Ascending aorta (tissue), 2 donors: ENCODE measurements around the gene FBLN5. TPM values are rescaled to one million over a fixed set of nuclear protein-coding genes. Genes with fewer than 3 reads are reported as not detected.

ENCODE experiments used
- DNase-seq, 2 donors: peaks; one replicate each; pipeline ENCODE4 v3.0.0-alpha.2; 2019; ENCODE audit warnings: low spot score in 2 of 2
- H3K27ac ChIP-seq, 2 donors: fragments of 200-600 bp; sonication (generic); one replicate each; pipeline ENCODE4 v1.5.1; 2016 to 2017; ENCODE audit warnings: mild to moderate bottlenecking in 1 of 2
- H3K27me3 ChIP-seq: fragments of 200-600 bp; sonication (generic); one replicate; pipeline ENCODE4 v1.5.1; 2017
- H3K36me3 ChIP-seq, 2 donors: fragments of 200-600 bp; sonication (generic); one replicate each; pipeline ENCODE4 v1.5.1; 2016
- H3K4me1 ChIP-seq, 2 donors: fragments of 200-600 bp; sonication (generic); one replicate each; pipeline ENCODE4 v1.5.1; 2016 to 2017; ENCODE audit warnings: mild to moderate bottlenecking in 1 of 2
- H3K4me3 ChIP-seq, 2 donors: fragments of 200-600 bp; sonication (generic); one replicate each; pipeline ENCODE4 v1.5.1; 2016 to 2017; ENCODE audit warnings: mild to moderate bottlenecking in 1 of 2
- H3K9me3 ChIP-seq, 2 donors: fragments of 200-600 bp; sonication (generic); one replicate each; pipeline ENCODE4 v1.5.1; 2016
- intact Hi-C: fragments of 100-400 bp; cut with DNase I; formaldehyde crosslinking; loops from one replicate; pipeline ENCODE4 v1.15.1; 2023
- total RNA-seq: library from RNA; depleted of rRNA; stranded (reverse); fragments of >200 nt; gene quantifications from one replicate; pipeline ENCODE4 v1.1.0, GENCODE V29; 2016
- TF ChIP-seq, protein P1 (sequence below), 3 experiments: fragments of 200-600 bp in 2 of 3; fragments of 450-650 bp in 1 of 3; sonication (generic) in 2 of 3; IDR thresholded peaks; one replicate each; pipeline ENCODE4 v1.5.1; 2016 to 2019; ENCODE audit warnings: antibody characterized with exemption in 3 of 3, mild to moderate bottlenecking in 1 of 3, moderate library complexity in 1 of 3

The FBLN5 gene
- total RNA-seq, 1 donor from 2014 or later, result 280 TPM

DNA sequence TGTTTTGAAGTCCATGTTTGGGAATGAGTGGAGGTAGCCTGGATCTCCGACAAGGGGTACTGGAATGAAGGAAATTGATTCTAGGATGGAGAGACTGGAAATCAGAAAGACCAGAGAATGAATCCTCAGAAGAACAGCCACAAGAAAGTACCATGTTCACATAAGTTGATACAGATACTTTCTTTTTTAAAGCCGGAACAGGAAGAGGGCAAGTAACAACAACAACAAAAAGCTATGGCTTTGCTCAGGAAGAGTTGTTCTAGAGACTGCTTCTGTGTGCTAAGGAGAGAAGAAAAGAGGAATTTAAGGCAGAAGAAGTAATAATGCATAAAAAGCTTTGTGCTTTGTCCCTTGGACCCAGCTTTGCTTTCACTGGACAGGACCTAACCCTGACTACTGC is 86.4 kb downstream of the FBLN5 start:
- H3K9me3 ChIP-seq, result no peaks in the 10 kb centered on the region
- no peak for DNase-seq
- H3K4me3 ChIP-seq, result no peak overlapping the region
- peaks cover 0 to 6% of the 10 kb centered on the region in 2 donors for H3K4me1 ChIP-seq
- no peak overlapping the region for H3K27ac ChIP-seq
- intact Hi-C loops, result no loop called here
- TF ChIP-seq, protein P1, sequence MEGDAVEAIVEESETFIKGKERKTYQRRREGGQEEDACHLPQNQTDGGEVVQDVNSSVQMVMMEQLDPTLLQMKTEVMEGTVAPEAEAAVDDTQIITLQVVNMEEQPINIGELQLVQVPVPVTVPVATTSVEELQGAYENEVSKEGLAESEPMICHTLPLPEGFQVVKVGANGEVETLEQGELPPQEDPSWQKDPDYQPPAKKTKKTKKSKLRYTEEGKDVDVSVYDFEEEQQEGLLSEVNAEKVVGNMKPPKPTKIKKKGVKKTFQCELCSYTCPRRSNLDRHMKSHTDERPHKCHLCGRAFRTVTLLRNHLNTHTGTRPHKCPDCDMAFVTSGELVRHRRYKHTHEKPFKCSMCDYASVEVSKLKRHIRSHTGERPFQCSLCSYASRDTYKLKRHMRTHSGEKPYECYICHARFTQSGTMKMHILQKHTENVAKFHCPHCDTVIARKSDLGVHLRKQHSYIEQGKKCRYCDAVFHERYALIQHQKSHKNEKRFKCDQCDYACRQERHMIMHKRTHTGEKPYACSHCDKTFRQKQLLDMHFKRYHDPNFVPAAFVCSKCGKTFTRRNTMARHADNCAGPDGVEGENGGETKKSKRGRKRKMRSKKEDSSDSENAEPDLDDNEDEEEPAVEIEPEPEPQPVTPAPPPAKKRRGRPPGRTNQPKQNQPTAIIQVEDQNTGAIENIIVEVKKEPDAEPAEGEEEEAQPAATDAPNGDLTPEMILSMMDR (IDR thresholded peaks at IDR 0.05), result no peak
- no peaks in the 10 kb centered on the region for H3K27me3 ChIP-seq
- H3K36me3 ChIP-seq, result peaks cover 0 to 8% of the 10 kb centered on the region in 2 donors

DNA sequence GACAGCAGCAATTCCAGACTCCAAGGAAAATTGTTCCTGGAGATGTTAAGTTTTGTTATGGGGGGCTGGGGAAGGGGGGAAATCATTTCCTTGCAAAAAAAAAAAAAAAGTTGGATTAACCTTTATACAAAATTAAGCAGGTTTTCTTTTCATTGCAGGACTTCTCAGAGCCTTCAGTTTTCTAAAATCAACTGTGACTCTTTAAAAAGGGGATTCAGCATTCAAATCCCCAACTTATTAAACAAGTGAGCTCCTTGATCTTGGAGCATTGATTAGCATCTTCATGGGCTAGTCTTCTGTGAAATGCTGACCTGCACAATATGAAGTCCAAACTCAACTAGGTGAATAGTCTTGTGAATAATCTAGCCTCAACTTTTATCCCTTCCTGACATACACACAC is 87.3 kb downstream of the FBLN5 start:
- TF ChIP-seq, protein P1 (IDR thresholded peaks at IDR 0.05), result no peak
- DNase-seq, result no peak
- no peak overlapping the region for H3K4me3 ChIP-seq
- H3K9me3 ChIP-seq, result no peaks in the 10 kb centered on the region
- intact Hi-C loops, result no loop called here
- H3K36me3 ChIP-seq, result peaks cover 0 to 8% of the 10 kb centered on the region in 2 donors
- peaks cover 0 to 6% of the 10 kb centered on the region in 2 donors for H3K4me1 ChIP-seq
- no peaks in the 10 kb centered on the region for H3K27me3 ChIP-seq
- H3K27ac ChIP-seq, result no peak overlapping the region

DNA sequence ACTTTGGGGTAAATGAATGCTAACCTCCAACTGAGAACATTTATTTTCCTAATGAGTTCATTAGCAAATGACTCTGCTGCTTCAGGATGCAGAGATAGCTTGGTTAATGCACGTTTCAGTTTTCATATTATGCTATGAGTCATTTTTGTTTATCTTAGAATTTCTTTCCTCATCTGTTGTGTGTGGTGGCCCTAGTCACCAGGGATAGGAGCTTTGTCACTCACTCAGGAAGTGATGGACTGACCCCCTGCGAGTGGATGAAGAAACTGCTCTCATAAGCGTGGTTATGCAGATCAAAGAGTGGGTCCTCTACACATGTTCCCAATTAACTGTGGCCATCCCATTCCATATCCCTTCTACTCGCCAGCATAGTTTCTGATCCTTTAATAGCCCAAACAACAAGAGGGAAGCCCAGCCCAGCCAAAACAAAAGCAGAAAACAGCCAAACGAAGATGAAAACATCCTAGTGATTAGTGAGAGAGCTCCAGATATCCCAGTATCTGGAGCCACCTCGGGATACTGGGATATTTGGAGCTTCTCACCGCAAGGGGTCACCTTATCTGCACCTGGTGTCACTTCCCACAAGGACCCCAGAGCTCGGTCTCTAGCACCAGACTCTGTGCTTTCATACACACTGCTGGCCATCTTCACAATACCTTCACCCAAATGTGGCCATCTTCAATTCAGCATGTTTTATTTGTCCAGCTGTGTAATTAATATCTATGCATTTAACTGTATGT is 88.8 kb downstream of the FBLN5 start:
- intact Hi-C loops, result no loop called here

GRCh38 chr14:91857614-91858013 is 89.9 kb downstream of the FBLN5 start:
- Histone ChIP-seq H3K36me3 (peaks cover 0 to 2% of the 10 kb centered on the region in 2 donors), H3K27me3 (no peaks in the 10 kb centered on the region), H3K4me1 (peaks cover 0 to 14% of the 10 kb centered on the region in 2 donors), H3K27ac (no peak overlapping the region), H3K4me3 (no peak overlapping the region), H3K9me3 (no peaks in the 10 kb centered on the region)
- intact Hi-C loops, result no loop called here
- DNase-seq, result no peak
- TF ChIP-seq, protein P1 (IDR thresholded peaks at IDR 0.05), result no peak

More for the DNA sequence above, 88.8 kb downstream of the FBLN5 start:
- DNase-seq, result no peak
- Histone ChIP-seq H3K27me3 (no peaks in the 10 kb centered on the region), H3K27ac (peak overlapping the region; percentile 33 to 66), H3K4me3 (no peak overlapping the region), H3K4me1 (peaks cover 0 to 14% of the 10 kb centered on the region in 2 donors), H3K36me3 (peaks cover 0 to 8% of the 10 kb centered on the region in 2 donors), H3K9me3 (no peaks in the 10 kb centered on the region)
- TF ChIP-seq, protein P1 (IDR thresholded peaks at IDR 0.05), result no peak

- no peak overlapping the region for H3K4me3 ChIP-seq
- no peaks in the 10 kb centered on the region for H3K27me3 ChIP-seq
- H3K27ac ChIP-seq, result peak overlapping the region; percentile 70 to 76
- intact Hi-C loops, result no loop called here
- DNase-seq, result no peak
- H3K9me3 ChIP-seq, result no peaks in the 10 kb centered on the region
- H3K36me3 ChIP-seq, result no peaks in the 10 kb centered on the region
- TF ChIP-seq, protein P1 (IDR thresholded peaks at IDR 0.05), result no peak
- peaks cover 0 to 16% of the 10 kb centered on the region in 2 donors for H3K4me1 ChIP-seq
Observed at GRCh38 chr14:91854327-91854934, 93.1 kb downstream of the FBLN5 start.
